ENCODE measurements around the gene VPS52.

DNA sequence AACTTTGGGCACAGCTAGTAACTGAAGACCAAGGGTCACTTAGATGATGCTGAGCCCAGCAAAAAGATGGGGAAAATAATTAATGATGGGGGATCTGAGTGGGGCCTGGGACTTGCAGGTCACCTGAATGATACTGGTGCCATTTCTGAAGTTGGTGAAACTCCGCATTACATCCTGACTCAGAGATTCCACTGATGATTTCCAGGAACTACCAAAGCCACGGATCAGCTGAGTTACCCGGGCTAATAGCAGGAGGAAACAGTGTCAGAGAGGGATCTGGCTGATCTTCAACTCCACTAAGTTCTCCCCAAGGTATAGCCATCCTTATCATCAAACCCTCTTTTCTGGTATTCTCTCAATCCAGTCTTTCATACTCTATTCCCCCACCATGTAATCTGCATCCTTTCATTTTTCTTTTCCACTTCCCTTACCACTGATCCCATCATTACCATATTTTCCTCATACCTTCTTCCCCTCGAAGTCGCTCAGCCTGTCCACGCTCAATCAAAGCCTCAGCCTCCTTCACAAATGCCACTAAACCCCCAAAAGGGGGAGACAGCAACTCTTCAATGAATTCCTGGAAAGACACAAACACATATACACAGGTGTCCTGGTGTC, 20.2 kb downstream of the VPS52 start:
- TF ChIP-seq, protein P1, sequence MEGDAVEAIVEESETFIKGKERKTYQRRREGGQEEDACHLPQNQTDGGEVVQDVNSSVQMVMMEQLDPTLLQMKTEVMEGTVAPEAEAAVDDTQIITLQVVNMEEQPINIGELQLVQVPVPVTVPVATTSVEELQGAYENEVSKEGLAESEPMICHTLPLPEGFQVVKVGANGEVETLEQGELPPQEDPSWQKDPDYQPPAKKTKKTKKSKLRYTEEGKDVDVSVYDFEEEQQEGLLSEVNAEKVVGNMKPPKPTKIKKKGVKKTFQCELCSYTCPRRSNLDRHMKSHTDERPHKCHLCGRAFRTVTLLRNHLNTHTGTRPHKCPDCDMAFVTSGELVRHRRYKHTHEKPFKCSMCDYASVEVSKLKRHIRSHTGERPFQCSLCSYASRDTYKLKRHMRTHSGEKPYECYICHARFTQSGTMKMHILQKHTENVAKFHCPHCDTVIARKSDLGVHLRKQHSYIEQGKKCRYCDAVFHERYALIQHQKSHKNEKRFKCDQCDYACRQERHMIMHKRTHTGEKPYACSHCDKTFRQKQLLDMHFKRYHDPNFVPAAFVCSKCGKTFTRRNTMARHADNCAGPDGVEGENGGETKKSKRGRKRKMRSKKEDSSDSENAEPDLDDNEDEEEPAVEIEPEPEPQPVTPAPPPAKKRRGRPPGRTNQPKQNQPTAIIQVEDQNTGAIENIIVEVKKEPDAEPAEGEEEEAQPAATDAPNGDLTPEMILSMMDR (IDR thresholded peaks at IDR 0.05; ENCODE audit: low read depth, low read length), result no peak
- no peak for TF ChIP-seq EZH2phosphoT487 (IDR thresholded peaks at IDR 0.05; ENCODE audit: low read depth)

Measured in OCI-LY3 (cell line).